HG03558 (cell line): Measurements from ENCODE around the gene BCAS1.

Experiments used
- ATAC-seq: cut with Tn5 transposase; IDR thresholded peaks from one replicate; pipeline ENCODE4 v1.9.1; 2021; ENCODE audit warnings: moderate number of reproducible peaks; ENCODE audit not compliant: unreplicated experiment; ENCODE audit errors: extremely low read depth

BCAS1 gene, protein sequence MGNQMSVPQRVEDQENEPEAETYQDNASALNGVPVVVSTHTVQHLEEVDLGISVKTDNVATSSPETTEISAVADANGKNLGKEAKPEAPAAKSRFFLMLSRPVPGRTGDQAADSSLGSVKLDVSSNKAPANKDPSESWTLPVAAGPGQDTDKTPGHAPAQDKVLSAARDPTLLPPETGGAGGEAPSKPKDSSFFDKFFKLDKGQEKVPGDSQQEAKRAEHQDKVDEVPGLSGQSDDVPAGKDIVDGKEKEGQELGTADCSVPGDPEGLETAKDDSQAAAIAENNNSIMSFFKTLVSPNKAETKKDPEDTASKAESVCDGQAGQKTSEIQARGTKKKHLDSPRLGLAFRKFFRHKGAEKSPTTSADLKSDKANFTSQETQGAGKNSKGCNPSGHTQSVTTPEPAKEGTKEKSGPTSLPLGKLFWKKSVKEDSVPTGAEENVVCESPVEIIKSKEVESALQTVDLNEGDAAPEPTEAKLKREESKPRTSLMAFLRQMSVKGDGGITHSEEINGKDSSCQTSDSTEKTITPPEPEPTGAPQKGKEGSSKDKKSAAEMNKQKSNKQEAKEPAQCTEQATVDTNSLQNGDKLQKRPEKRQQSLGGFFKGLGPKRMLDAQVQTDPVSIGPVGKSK

DNA sequence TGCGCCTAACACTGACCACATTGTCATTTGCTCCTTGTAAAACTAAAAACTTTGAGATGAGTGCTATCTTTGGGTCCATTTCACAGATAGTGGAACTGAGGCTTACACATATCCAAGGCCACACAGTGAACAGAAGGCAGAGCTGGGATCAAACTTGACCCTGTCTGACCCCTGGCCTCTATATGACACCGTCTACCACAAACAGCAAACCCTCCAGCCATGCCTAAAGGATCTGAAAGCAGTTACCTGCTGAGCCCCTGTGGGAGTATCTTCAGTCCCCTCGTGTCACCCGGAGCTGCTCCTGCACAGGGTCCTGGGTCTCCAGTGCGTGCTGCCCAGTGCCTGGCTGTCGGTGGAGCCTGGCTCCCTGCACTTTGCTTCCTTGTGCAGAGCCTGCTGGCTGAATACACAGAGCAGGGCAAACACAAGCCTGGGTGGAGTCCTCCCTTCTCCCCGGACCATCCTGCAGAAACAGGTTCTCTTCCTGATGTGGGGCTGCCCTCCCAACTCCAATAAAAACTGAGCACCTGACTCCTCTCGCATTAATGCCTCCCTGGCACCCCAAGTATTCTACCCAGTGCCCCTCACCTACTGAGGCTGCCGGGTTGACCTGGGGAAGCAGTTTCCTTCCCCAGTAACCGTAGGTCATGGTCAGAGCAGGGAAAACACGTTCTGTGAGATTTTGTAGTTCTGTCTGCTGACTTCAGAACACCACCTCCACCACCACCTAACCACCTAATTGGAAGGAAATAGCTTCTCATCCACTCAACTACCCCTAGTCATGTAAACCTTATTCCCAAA is at the start of gene BCAS1:
TSS of gene BCAS1 (minus strand) at position 408 of the 801 bp plus-strand sequence. CDS start 11,876 bp downstream, outside the sequence.
- ATAC-seq: no peak

DNA sequence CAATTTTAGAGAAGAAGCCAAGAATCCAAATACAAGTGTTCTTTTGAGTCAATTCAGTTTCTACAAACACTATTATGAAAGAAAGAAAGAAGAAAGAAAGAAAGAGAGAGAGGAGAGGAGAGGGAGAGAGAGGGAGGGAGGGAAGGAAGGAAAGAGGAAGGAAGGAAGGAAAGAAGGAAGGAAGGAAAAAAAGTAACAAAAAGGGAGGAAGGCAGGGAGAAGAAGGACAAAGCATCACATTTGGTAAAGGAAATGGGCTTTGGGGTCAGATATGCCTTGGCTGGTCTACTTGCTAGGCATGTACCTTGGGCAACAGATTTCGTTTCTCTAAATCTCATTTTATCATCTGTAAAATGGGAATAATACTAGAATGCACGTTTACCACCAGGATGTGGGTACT is 49.4 kb upstream of the BCAS1 start:
- no peak for ATAC-seq

DNA sequence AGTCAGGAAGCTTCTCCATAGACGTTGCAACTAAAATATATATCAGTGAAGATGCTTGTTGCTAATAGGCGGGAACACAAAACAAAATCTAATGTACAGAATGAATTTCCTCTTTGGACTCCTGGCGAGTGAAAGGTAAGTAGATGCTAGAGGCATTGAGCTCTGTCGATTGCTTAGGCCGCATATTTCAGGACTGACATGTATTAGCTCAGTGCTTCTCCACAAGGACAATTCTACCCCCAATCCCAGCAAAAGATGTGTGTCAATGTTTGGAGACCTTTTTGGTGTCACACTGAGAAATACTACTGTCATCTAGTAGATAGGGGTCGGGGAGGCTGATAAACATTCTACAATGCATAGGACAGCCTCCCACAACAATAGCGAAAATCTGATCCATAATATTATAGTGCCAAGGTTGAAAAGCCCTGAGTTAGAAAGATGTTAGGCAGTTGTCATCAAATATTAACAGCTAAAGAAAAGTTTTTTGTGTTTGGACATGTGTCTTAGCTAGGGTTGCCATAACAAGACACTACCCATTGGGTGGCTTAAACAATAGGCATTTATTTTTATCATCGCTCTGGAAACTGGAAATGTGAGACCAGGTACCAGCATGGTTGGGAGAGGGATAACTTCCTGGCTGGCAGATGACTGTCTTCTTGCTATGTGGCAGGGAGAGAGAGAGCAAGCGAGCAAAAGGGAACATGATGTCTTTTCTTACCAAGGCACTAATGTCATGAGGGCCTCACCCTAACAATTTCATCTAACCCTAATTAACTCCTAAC is 48.0 kb upstream of the BCAS1 start:
- no peak for ATAC-seq

GRCh38 chr20:54116550-54117235 is 46.3 kb upstream of the BCAS1 start:
- no peak for ATAC-seq

GRCh38 chr20:54115172-54115854 is 44.9 kb upstream of the BCAS1 start:
- ATAC-seq: no peak

DNA sequence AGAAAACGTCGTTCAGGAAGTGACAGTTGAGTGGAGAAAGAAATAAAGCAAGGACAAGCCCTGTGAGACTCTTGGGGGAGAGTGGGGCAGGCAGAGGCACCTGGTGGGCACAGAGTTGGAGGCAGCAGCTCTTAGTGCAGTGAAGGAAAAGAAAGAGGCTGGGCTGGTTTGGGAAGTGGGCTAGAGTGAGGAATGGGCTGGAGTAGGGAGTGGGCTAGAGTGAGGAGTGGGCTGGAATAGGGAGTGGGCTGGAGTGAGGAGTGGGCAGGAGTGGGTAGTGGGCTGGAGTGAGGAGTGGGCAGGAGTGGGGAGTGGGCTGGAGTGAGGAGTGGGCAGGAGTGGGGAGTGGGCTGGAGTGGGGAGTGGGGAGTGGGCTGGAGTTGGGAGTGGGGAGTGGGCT is 43.7 kb upstream of the BCAS1 start:
- ATAC-seq: no peak

DNA sequence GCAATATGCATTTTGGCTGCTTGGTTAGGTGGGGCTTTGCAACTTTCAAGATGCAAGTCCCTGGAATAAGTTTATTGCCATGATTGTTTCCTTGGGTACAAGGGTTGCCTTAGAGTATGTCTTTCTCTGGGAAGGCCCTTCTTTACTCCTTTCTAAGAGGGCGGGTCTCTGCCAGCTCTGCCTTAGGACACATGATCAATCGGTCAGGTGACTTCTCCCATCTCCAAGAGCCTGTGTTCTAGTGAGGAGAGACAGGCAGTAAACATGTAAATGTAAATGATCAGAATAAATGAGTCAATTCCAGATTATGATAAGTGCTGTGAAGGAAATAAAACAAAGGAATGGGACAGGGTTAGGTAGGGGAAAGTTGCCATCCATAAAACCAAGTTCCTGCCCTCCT is 43.2 kb upstream of the BCAS1 start:
- no peak for ATAC-seq

DNA sequence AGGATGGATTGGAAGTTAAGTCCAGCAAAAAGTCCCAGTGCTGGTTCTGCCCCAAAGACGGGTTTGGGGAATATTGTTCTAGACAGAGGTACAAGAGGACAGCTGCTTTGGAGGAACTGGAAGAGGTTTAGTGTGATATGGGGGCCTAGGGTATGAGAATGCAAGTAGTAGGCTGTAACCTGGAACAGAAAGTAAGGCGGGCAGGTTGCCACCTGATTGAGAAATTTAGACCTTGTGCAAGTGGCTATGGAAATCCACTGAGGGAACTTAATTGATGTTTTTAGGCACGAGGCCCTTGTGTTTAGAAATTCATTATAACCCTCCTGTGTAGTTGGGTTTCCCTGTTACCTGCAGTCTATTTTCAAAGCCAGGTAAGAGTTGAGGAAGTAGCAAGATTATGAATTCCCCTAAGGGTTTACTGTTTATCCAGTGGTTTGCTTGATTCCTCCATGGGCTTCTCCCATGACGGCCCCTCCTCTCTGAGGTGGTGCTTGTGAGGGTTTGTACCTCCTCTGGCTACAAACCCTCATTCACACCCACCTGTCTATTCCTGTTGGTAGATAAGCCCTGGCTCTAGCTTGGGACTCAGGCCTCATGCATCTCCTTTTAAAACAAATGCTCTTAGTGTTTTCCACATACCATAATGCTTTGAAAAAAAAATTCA is 42.0 kb upstream of the BCAS1 start:
- ATAC-seq: no peak

DNA sequence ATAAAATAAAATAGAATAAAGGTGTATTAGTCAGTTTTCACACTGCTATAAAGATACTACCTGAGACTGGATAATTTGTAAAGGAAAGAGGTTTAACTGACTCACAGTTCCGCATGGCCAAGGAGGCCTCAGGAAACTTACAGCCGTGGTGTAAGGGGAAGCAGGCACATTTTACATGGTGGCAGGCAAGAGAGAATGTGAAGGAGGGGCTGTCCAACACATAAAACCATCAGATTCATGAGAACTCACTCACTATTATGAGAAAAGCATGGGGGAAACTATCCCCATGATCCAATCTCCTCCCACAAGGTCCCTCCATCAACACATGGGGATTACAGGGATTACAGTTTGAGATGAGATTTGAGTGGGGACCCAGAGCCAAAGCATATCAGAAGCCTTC is 41.1 kb upstream of the BCAS1 start:
- no peak for ATAC-seq

DNA sequence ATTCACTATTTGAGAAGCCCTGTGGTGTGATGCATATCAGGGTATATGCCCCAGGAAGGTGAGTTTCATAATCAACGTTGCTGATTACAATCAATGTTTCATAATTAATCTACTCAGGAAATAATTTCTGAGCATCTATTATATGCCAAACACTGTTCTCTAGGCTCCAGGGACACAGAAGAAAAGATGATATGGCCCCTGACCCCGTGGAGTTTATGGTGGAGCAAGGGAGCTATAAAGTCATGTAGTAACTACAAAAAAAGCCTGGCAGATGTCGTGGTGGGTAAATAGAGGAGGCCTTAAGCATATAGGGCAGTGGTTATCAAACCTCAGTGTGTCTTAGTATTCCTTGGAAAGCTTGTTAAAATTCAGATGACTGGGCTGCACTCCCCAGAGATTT is 40.1 kb upstream of the BCAS1 start:
- ATAC-seq: no peak

DNA sequence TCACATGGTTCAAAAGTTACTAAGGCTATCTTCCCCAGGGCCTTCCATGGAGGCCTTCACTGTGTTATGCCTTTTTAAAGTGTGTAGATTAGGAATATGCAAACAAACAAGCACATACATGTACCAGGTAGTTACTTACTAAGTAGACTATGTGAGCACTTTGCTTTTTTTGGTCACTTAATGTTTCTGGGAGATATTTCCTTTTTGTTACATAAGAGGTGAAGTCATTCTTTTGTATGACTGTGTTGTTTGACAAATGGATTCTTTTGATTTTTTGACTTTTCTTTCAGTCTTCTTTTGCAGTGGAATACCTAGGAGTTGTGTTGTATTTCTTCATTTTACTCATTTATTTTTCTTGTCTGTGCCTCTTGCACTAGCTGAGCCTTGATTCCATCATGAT is 39.6 kb upstream of the BCAS1 start:
- no peak for ATAC-seq

GRCh38 chr20:54108817-54109216 is 38.4 kb upstream of the BCAS1 start:
- ATAC-seq: no peak

DNA sequence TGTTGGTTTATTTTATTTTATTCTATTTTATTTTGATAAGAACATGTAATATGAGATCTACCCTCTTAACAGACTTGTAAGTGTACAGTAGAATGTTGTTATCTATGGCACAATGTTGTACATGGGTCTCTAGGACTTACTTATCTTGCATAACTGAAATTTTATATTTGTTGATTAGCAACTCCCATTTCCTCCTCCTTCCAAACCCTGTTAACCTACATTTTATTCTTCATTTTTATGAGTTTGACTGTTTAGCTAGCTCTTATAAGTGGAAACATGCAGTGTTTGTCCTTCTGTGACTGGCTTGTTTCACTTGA is 37.9 kb upstream of the BCAS1 start:
- ATAC-seq: no peak

GRCh38 chr20:54107600-54108325 is 37.4 kb upstream of the BCAS1 start:
- ATAC-seq: no peak

DNA sequence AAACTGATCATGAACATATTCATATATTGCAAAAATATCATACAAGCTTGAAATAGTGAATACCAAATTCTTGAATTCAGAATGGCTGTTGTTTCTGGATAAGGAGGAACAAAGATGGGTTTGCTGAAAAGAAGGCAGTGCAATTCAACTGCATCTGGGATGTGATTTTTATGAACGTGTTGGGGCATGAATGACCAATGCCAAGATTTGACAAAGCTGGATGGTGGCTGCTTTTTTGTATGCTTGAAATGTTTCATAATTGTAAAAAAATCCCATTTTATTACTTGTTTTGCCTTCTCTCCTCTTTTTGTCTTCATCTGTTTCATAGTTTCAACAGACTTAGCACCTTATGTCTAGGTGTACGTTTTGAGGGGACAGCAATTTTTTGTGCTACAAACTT is 36.8 kb upstream of the BCAS1 start:
- no peak for ATAC-seq

GRCh38 chr20:54106162-54106561 is 35.8 kb upstream of the BCAS1 start:
- ATAC-seq: no peak

- ATAC-seq: no peak
These were observed 35.3 kb upstream of the BCAS1 start for GRCh38 chr20:54105653-54106052.

DNA sequence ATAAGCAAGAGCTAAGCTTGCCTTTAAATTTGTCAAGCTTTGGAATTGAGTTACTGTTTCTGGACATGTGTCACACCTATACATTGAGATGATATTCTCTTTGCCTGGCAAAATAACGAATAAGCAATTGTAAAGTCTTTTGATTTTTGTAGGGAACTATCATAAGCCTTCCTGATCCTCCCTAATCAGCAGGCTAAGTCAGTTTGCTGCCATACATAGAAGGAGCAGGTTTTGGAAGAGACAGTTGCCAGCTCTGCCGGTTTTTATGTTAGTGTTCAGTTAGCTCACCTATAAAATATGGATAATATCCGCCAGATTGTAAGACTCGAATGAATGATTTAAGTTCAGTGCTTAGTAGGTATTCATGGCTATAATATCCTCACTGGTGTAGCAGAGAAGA is 34.4 kb upstream of the BCAS1 start:
- ATAC-seq: no peak
